MCF 10A (cell line): Measurements from ENCODE around the gene GMPR2. TPM values are rescaled to one million over a fixed set of nuclear protein-coding genes. Genes with fewer than 3 reads are reported as not detected.

Source experiments
- BruUV-seq: library from RNA; stranded (reverse); fragments of 400-500 nt; replicated peaks from 2 replicates; lab custom pipeline; 2021; lab: Mats Ljungman, UMichigan
- CTCF ChIA-PET: fragments of 300-600 bp; sonication (Branson Sonifier 250); formaldehyde crosslinking; extraction: SDS; loops from one replicate; lab custom pipeline; 2021; ENCODE audit warnings: antibody characterized with exemption, inconsistent platforms; lab: Yijun Ruan, JAX
- POLR2A ChIA-PET: fragments of 300-600, 350-650 bp; sonication (Branson Sonifier 250); formaldehyde crosslinking; extraction: SDS; loops from one replicate; lab custom pipeline; 2020; ENCODE audit warnings: antibody characterized with exemption, inconsistent platforms; lab: Yijun Ruan, JAX
- DNase-seq: peaks from one replicate; pipeline ENCODE4 v3.0.0-alpha.2; 2018; ENCODE audit not compliant: unreplicated experiment
- H3K27ac Mint-ChIP-seq: one replicate; pipeline ENCODE4 v1.8.0; 2022; ENCODE audit warnings: mild to moderate bottlenecking, low read depth, mixed read lengths; ENCODE audit not compliant: unreplicated experiment
- H3K27me3 Mint-ChIP-seq: one replicate; pipeline ENCODE4 v1.8.0; 2022; ENCODE audit warnings: mixed read lengths; ENCODE audit not compliant: insufficient read depth, unreplicated experiment
- H3K36me3 Mint-ChIP-seq: one replicate; pipeline ENCODE4 v1.8.0; 2022; ENCODE audit warnings: mild to moderate bottlenecking, moderate library complexity, mixed read lengths; ENCODE audit not compliant: insufficient read depth, unreplicated experiment
- H3K4me1 Mint-ChIP-seq: one replicate; pipeline ENCODE4 v1.8.0; 2022; ENCODE audit warnings: mixed read lengths; ENCODE audit not compliant: insufficient read depth, unreplicated experiment
- H3K4me3 Mint-ChIP-seq: one replicate; pipeline ENCODE4 v1.8.0; 2022; ENCODE audit warnings: mild to moderate bottlenecking, moderate library complexity, mixed read lengths; ENCODE audit not compliant: unreplicated experiment
- H3K9me3 Mint-ChIP-seq: one replicate; pipeline ENCODE4 v1.8.0; 2022; ENCODE audit warnings: mixed read lengths; ENCODE audit not compliant: unreplicated experiment
- CTCF ChIP-seq: fragments of 200-600 bp; IDR thresholded peaks from one replicate; pipeline ENCODE4 v1.8.0; 2022; ENCODE audit warnings: antibody characterized with exemption, mild to moderate bottlenecking; ENCODE audit not compliant: unreplicated experiment
- intact Hi-C: fragments of 100-400 bp; cut with micrococcal nuclease; formaldehyde crosslinking; loops from 2 replicates; pipeline ENCODE4 v1.14.1; 2022
- total RNA-seq: library from RNA; stranded (reverse); gene quantifications from 2 replicates; pipeline ENCODE4 v1.2.3, GENCODE V29; 2022

GMPR2 gene
- total RNA-seq, 1 experiment from 2014 or later: 77.3 TPM

DNA sequence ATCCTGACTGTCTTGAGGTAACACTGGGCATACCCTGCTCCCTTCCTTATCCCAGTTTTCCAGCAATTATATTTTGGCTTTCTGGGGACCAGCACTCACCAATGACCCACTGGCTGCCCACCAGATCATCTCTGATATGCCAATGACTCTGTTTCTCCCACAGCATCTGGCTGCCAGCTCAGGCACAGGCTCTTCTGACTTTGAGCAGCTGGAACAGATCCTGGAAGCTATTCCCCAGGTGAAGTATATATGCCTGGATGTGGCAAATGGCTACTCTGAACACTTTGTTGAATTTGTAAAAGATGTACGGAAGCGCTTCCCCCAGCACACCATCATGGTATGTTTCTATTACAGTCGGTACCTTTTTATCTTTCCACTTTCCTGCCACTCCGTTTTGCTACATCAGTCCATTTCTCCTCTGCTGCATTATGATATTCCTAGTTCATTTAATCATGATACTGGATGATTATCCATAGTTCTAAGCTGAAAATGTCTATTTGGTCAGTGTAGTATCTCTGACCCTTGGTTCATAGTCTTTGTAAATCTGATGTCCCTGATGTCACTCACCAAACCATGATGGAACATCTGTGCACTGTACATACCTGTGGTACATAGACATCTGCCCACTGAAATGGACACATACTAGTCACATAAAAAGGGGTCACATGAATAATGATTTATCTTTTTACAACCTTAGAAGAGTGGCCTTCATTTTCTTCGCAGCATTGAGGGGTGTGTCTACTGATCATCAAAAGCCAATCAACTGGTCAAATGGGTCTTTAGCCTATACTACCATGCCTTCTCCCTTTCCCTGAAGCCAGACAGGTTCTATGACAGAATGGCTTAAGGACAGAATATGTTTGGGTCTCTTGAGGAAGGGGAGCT lies 3.3 kb downstream of the GMPR2 start:
- no peaks in the 10 kb centered on the region for H3K9me3 Mint-ChIP-seq
- H3K4me1 Mint-ChIP-seq: peaks cover 42% of the 10 kb centered on the region
- ChIA-PET CTCF (interaction anchor here (1.1 to 17.7 kb wide), 6 partner anchors 22 to 200 kb away, joined by 4 to 457 read pairs (median 35); partner anchors contain the start of genes CIDEB, DHRS1, LTB4R2 and NOP9), POLR2A (interaction anchor here (0.9 to 2.1 kb wide), 10 partner anchors 7 to 63 kb away, joined by 3 to 9 read pairs (median 4); partner anchors contain the start of genes CHMP4A, TINF2 and TM9SF1)
- TF ChIP-seq CTCF: no peak
- no peaks in the 10 kb centered on the region for H3K27me3 Mint-ChIP-seq
- peaks cover 58% of the 10 kb centered on the region for H3K36me3 Mint-ChIP-seq
- no peak overlapping the region for H3K27ac Mint-ChIP-seq
- H3K4me3 Mint-ChIP-seq: no peak overlapping the region
- intact Hi-C loops: no loop called here
- no peak for DNase-seq
- no TSS peak for BruUV-seq

DNA sequence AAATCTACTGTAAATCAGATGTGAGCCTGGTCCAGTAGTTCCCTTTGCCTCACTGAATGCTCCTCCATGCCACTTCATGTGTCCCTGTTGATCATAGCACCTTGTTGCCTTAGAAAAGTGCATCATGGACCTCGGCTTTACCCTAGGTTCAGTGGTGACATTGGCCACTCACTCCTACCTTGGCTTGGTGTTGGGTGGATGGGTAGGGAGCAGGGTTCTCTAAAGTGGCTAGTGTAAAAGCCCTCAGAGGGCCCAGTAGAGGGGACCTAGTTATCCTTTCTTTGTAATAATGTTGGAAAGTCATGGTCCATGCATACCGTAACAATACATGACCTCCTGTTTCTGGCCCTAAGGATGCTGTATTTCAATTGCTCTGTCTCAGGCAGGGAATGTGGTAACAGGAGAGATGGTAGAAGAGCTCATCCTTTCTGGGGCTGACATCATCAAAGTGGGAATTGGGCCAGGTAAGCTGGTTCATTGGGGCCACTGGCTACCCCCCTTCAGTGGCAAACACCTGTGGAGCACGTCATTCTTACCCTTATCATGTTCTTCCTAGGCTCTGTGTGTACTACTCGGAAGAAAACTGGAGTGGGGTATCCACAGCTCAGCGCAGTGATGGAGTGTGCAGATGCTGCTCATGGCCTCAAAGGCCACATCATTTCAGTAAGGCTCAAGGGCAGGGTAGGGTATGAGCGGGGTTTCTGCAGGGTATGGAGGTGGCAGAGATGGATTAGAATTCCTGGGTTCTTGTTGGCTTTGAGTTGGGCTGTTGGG lies 4.1 kb downstream of the GMPR2 start:
- BruUV-seq: no TSS peak
- POLR2A ChIA-PET: interaction anchor here (1.0 to 3.1 kb wide), 10 partner anchors 9 to 63 kb away, joined by 3 to 11 read pairs (median 4); partner anchors contain the start of genes DHRS1, NOP9, RABGGTA and TGM1
- intact Hi-C loops: no loop called here
- CTCF ChIA-PET: interaction anchor here (0.7 to 17.7 kb wide), 6 partner anchors 21 to 199 kb away, joined by 3 to 457 read pairs (median 34); partner anchors contain the start of genes CIDEB, DHRS1, LTB4R2 and NOP9
- no peak for TF ChIP-seq CTCF
- Mint-ChIP-seq H3K27ac (no peak overlapping the region), H3K4me3 (no peak overlapping the region), H3K9me3 (no peaks in the 10 kb centered on the region), H3K27me3 (no peaks in the 10 kb centered on the region), H3K36me3 (peaks cover 56% of the 10 kb centered on the region), H3K4me1 (peaks cover 42% of the 10 kb centered on the region)
- no peak for DNase-seq

GRCh38 chr14:24237463-24237955 lies 4.8 kb downstream of the GMPR2 start:
- Mint-ChIP-seq H3K4me1 (peaks cover 42% of the 10 kb centered on the region), H3K36me3 (peaks cover 62% of the 10 kb centered on the region), H3K9me3 (no peaks in the 10 kb centered on the region), H3K4me3 (no peak overlapping the region), H3K27ac (no peak overlapping the region), H3K27me3 (no peaks in the 10 kb centered on the region)
- no peak for TF ChIP-seq CTCF
- DNase-seq: no peak
- CTCF ChIA-PET: interaction anchor here (0.6 to 17.7 kb wide), 9 partner anchors 9 to 198 kb away, joined by 3 to 457 read pairs (median 5); partner anchors contain the start of genes CIDEB, DHRS1, LTB4R2 and NOP9
- POLR2A ChIA-PET: interaction anchor here (0.7 to 3.1 kb wide), 15 partner anchors 10 to 145 kb away, joined by 3 to 11 read pairs (median 4); partner anchors contain the start of genes CHMP4A, CIDEB, DHRS1 and NOP9
- intact Hi-C loops: no loop called here
- no TSS peak for BruUV-seq
